H1 (cell line): Measurements from ENCODE around the gene ZDHHC16. TPM values are rescaled to one million over a fixed set of nuclear protein-coding genes. Genes with fewer than 3 reads are reported as not detected.

Source experiments
- CHD1 ChIP-seq: IDR thresholded peaks from 2 replicates; pipeline ENCODE4 v1.6.1; 2012; ENCODE audit warnings: low read depth, low read length, improper control_type of control experiment
- PHF8 ChIP-seq: fragments of 200-600 bp; sonication (generic); conservative IDR thresholded peaks from 2 replicates; pipeline ENCODE4 v1.7.1; 2012; ENCODE audit warnings: low read depth, mild to moderate bottlenecking, inconsistent platforms, low read length, moderate library complexity
- polyA plus RNA-seq, 7 experiments: library from polyadenylated mRNA; depleted of rRNA in 3 of 7; stranded (reverse) in 5 of 7; unstranded in 2 of 7; fragments of >200 nt in 5 of 7; fragments of 200-250 nt in 2 of 7; gene quantifications; 1 replicate in 5 of 7; 2 replicates in 1 of 7; 4 replicates in 1 of 7; pipeline versions ENCODE4 v1.2.1 to v1.2.3, GENCODE V29; 2011 to 2013; ENCODE audit warnings: missing spikeins in 2 of 7, mixed read lengths in 2 of 7
- total RNA-seq: library from RNA; stranded (reverse); fragmentation: NEBNext Ultra II Directional; extraction: Animal tissue kit (Norgen Biotek cat#: 25700); gene quantifications from 2 replicates; pipeline ENCODE4 v1.2.1, GENCODE V29; 2021

Gene ZDHHC16
- total and polyA plus RNA-seq, 2 of the 8 experiments (the other 6 are each of a cell fraction or from before 2014, with no cell fraction given): 45.9 to 108 TPM

DNA sequence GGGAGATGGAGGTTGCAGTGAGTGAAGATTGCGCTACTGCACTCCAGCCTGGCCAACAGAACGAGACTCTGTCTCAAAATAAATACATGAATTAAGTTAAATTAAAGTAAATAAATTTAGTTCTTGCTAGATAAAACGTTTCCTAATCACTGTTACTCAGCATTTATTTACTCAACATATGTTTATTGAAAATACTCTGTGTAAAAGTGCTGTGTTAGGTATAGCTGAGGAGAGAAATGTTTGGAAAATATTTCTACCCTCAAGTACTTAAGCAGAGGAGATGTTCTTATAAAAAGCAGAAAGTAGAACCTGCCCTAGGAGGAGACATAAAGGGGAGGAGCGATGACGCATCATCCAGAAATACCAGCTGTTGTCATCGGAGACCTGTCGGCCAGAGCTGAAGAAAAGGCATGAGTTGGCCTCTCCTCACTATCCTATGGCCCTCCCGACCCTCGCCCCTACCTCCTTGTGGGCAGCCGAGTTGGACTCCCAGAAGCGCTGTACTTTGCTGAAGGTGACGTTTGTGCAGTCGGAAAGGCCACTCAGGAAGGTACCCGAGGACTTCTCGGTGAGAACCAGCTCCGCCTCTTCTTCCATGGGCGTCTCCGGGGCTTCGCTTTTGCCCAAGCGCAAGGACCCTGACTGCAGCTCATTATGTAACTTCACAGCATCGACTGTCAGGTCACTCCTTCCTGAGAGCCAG, 46.0 kb upstream of the ZDHHC16 start (continued):
- TF ChIP-seq CHD1 (no peak), PHF8 (no peak)
- TF ChIP-seq, all 59 proteins: peak for 0
